ENCODE measurements around the gene GAS2L3. TPM values are rescaled to one million over a fixed set of nuclear protein-coding genes. Genes with fewer than 3 reads are reported as not detected.
"Not testable (repeated sequence)": the region's sequence is repeated elsewhere in the genome, so short reads cannot be mapped to it uniquely, and the experiment has no call there.

GAS2L3 gene
- total RNA-seq (2014; rRNA removed; shearing (Covaris generic)): 25.4 and 33.0 TPM in 2 replicates

DNA sequence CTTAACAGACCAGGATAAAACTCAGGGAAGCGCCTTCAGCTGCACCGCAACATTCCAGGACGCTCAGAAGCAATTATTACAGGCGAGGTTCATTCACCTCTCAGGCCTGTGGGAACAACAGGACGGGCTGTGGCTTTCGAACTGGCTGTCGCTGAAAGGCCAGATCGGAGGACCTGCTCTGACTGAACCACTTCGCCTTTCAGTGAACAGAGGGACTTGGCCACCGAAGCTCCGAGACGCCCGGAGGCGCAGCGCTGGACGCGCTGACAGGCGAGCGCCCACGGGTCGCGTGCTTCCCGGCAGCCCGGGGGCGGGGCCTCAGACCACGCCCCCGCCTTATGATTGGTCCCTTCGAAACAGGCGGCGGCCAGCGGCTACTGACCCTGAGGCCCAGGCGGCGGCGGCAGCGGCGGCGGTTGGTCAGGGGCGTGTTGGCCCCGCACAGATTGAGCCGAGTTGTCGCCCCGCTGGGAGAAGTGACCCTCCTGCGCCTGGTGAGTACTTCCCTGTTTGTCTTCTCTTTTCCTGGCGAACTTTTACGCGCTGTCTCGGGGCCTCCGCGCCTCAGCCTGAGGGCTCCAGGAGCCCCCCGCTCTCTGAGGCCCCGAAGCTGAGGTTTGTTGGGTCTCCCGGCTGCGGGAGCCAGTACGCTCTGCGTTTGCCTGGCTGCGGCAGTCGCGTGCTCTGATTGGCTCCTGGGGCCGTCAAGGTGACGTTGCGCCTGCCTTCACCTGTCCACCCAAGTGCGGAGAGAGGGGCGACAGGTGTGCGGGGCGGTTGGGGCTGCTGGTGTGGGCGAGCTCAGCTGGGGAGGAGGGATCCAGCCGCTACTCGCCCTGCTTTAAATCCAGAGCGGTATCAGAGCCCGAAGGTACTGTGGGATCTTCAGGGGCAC lies at the start of gene GAS2L3:
Gene GAS2L3, plus strand, starts transcription at position 393 of the 895 bp plus-strand sequence. CDS start 21,221 bp downstream, outside the sequence.
- DNase-seq (ENCODE audit: low spot score): peak; percentile 78

- DNase-seq (ENCODE audit: low spot score): no peak
Measured at GRCh38 chr12:100528034-100528433, 45.5 kb upstream of the GAS2L3 start.

DNA sequence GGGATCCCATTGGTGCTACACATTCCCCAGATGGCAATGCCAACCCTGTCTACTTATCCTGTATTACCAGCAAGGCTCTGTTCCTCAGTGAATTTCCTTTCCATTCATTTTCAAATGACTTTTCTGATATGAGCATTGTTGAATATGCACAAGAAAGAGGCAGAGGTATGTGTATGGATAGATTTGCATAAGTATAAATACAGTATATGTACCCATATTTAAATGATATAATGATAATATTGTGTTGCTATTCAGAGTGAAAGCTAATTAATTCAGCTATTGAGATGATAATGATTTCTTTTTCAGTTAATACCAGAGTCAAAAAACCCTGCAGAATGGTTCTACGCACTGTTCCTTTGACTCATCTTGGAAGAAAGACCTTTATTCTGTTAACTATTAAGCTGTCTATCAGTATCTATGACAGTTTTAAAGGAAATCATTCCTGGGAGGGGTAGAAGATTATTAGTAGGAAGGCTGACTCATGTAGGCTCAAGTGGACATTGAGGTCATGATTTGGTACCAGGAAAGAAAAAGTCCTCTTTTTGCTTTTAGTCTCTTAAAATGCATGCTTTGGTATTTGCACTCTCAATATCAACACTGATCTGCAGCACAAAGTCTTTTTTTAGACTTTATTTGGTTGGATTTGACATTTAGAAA lies 44.9 kb upstream of the GAS2L3 start:
- DNase-seq (ENCODE audit: low spot score): no peak

GRCh38 chr12:100529756-100530350 lies 43.6 kb upstream of the GAS2L3 start:
- DNase-seq (ENCODE audit: low spot score): no peak

- no peak for DNase-seq (ENCODE audit: low spot score)
Measured at GRCh38 chr12:100533376-100533775, 40.1 kb upstream of the GAS2L3 start.

DNA sequence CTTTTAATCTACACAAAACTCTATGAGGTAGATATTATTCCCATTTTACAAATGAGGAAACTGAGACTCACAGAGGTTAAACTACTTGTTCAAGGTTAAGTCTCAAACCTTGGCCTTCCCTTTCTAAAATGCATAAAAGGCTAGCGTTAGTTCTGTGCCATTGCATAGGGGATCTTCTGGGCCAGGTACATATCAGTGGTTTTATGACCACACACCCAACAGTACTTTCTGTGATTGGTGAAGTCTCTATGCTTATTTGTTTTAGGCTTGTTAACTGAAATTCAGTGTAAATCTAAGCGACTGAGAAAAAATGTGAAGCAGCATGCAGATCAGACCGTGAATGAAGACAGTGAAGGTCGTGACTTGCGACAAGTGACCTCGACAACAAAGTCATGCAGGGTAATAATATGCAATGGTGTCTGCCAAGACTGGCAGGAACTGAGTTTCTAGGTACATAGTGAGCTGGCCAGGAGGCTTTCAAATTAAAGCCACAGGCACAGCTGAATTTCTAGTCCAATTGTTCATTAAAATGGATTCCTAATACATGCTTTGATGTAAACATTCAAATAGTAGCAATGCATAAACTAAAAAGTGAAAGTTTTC lies 38.8 kb upstream of the GAS2L3 start:
- DNase-seq (ENCODE audit: low spot score): no peak

GRCh38 chr12:100539202-100539601 lies 34.3 kb upstream of the GAS2L3 start:
- peak; percentile 44 for DNase-seq (ENCODE audit: low spot score)

GRCh38 chr12:100544165-100544564 lies 29.3 kb upstream of the GAS2L3 start:
- peak; percentile 55 for DNase-seq (ENCODE audit: low spot score)

DNA sequence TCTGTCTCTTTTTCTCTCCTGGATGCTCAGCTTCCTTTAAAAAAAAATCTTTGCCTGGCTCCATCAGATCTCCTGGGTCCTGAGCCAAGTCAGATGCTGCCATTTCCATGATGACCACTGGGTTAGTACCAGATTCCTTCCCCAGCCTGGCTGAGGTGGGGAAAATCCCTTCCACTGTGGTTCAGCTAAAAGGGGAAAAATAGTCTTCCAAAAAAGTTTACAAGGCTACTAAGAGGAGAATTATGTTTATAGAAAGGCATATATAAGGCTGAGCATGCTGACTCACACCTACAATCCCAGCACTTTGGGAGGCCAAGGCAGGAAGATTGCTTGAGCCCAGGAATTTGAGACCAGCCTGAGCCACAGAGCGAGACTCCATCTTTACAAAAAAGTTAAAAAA lies 28.4 kb upstream of the GAS2L3 start:
- peak; percentile 86 for DNase-seq (ENCODE audit: low spot score)

- DNase-seq (ENCODE audit: low spot score): no peak
Measured at GRCh38 chr12:100553936-100554335, 19.5 kb upstream of the GAS2L3 start.

GRCh38 chr12:100554608-100555077 lies 18.8 kb upstream of the GAS2L3 start:
- DNase-seq (ENCODE audit: low spot score): peak; percentile 89

DNA sequence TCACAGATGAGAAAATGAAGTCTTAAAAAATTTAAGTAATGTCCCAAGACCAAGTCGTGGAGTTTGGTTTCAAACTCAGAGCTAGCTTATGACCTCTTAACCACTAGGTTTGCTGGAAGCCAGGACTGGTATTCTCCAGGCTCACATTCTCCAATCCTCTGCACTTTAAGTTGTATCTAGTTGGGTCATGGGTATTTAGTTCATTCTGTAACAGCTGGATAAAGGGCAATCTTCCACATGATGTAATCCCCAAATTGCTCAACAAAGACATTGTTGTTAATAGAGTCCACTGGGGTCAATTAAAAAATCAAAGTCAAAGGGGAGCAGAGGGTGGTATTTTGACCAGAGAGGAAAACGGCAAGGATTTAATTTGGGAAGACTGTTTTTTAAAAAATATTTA lies 17.8 kb upstream of the GAS2L3 start:
- no peak for DNase-seq (ENCODE audit: low spot score)

DNA sequence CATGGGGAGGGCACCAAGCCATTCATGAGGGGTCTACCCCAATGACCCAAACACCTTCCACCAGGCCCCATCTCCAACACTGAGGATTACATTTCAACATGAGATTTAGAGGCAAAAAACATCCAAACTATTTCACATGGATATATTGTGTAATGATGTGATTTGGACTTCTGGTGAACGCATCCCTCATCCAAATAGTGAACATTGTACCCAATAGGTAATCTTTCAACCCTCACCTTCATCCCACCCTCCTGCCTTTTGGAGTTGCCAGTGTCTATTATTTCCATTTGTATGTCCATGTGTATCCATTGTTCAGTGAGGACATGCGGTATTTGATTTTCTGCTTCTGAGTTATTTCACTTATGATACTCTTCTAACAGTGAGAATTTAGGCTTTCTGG lies 16.1 kb upstream of the GAS2L3 start:
- DNase-seq (ENCODE audit: low spot score): no peak

GRCh38 chr12:100559261-100559660 lies 14.2 kb upstream of the GAS2L3 start:
- DNase-seq (ENCODE audit: low spot score): not testable (repeated sequence)

DNA sequence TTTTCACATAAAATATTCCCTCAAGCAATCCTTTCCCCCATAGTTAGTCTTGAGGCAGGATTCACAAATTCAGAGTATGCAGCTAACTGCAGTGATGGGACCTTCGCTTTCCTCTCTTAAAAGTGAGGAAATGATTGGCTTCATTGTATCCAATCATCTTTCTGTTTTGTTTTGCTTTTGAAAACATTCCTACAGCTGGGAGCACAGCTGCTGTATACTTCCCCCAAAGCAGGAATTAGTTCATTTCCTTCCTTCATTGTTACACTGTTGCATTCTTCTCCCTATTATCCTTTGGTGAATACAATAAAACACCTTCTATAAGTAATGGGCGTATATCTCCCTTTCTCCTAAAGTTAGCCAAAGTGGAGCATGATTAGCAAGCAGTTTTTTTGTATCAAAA lies 9.4 kb upstream of the GAS2L3 start:
- no peak for DNase-seq (ENCODE audit: low spot score)

- no peak for DNase-seq (ENCODE audit: low spot score)
Measured at GRCh38 chr12:100564905-100565467, 8.5 kb upstream of the GAS2L3 start.

DNA sequence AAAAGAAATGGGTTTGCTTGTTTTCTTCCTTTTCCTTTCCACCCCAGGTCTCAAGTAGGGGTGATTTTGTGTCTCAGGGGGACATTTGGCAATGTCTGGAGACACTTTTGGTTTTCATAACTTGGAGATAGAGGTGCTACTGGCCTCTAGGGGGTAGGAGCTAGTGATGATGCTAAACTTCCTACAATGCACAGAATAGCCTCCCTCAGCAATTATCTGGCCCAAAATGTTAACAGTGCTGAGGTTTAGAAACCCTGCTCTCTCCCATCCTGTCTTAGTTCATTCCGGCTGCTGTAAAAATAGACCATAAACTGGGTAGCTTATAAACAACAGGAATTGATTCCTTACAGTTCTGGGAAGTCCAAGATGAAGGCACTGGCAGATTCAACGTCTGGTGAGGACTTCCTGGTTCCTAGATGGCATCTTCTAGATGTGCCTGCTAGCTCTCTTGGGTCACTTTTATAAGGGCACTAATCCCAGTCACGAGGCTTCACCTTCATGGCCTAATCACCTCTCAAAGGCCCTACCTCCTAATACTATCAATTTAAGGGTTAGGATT lies 7.4 kb upstream of the GAS2L3 start:
- DNase-seq (ENCODE audit: low spot score): no peak

DNA sequence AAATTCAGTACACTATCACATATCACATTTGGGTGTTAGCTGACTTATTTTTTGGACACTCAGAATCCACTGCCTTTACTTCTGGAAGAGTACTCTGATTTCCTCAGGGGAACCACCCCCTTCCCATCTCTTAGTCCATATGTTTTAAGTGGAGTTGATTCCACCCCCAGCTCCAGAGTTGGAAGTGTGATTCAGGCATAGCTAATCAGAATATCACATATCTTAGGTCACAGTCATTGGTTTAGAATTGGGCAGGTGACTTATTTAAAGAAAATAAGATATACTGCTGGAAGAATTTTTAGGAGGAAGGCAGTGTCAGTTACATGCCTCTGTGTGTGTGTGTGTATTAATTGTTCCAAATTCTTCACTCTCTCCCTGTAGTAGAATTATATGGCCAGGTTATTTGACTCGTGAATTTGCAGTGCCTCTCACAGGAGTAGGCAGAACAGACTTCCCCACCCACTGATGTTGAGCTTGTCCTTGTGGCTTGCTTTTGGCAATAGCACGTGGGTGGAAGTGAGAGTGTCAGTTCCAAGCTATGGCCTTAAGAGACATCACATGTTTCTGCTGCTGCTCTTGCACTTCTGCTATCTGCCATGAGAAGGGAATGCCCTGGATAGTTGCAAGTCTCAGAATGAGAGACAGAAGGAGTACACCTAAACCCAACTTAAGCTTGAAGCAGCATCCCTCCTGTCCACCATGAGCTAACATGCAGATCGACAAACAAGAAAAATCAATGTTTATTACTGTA lies 6.4 kb upstream of the GAS2L3 start:
- DNase-seq (ENCODE audit: low spot score): no peak

- no peak for DNase-seq (ENCODE audit: low spot score)
Measured at GRCh38 chr12:100567945-100568344, 5.5 kb upstream of the GAS2L3 start.

GRCh38 chr12:100572184-100572583 lies 1.3 kb upstream of the GAS2L3 start:
- DNase-seq (ENCODE audit: low spot score): no peak
